HG03064 (cell line): ENCODE results near the gene RHBDF2.

ENCODE experiments used
- ATAC-seq: cut with Tn5 transposase; IDR thresholded peaks from one replicate; pipeline ENCODE4 v1.9.1; 2021; ENCODE audit warnings: low read depth; ENCODE audit not compliant: unreplicated experiment

Gene RHBDF2

GRCh38 chr17:76506408-76507345, 5.5 kb upstream of the RHBDF2 start:
- ATAC-seq, result no peak

- ATAC-seq, result no peak
Observed at GRCh38 chr17:76504117-76504516, 2.9 kb upstream of the RHBDF2 start.

GRCh38 chr17:76502341-76503211, 1.4 kb upstream of the RHBDF2 start:
- ATAC-seq, result no peak

- ATAC-seq, result no peak
Observed at GRCh38 chr17:76501827-76502307, 644 bp upstream of the RHBDF2 start.

- ATAC-seq, result no peak
Observed at GRCh38 chr17:76500747-76501017, 541 bp downstream of the RHBDF2 start.

- ATAC-seq, result no peak
Observed at GRCh38 chr17:76500074-76500746, 1.0 kb downstream of the RHBDF2 start.

- no peak for ATAC-seq
Observed at GRCh38 chr17:76499267-76499667, 2.0 kb downstream of the RHBDF2 start.

- ATAC-seq, result no peak
Observed at GRCh38 chr17:76498876-76499251, 2.4 kb downstream of the RHBDF2 start.

GRCh38 chr17:76497979-76498875, 3.0 kb downstream of the RHBDF2 start:
- ATAC-seq, result no peak

GRCh38 chr17:76497699-76497978, 3.6 kb downstream of the RHBDF2 start:
- ATAC-seq, result no peak

GRCh38 chr17:76496464-76496863, 4.8 kb downstream of the RHBDF2 start:
- ATAC-seq, result no peak

- no peak for ATAC-seq
Observed at GRCh38 chr17:76495663-76496400, 5.4 kb downstream of the RHBDF2 start.

- ATAC-seq, result no peak
Observed at GRCh38 chr17:76493505-76494167, 7.6 kb downstream of the RHBDF2 start.

- no peak for ATAC-seq
Observed at GRCh38 chr17:76492989-76493501, 8.2 kb downstream of the RHBDF2 start.

- no peak for ATAC-seq
Observed at GRCh38 chr17:76492123-76492988, 8.9 kb downstream of the RHBDF2 start.

- ATAC-seq, result no peak
Observed at GRCh38 chr17:76491271-76492122, 9.7 kb downstream of the RHBDF2 start.

GRCh38 chr17:76490112-76490710, 11.0 kb downstream of the RHBDF2 start:
- ATAC-seq, result no peak
